Measurements from ENCODE around the gene PCGF5.
"Not testable (repeated sequence)": the region's sequence is repeated elsewhere in the genome, so short reads cannot be mapped to it uniquely, and the experiment has no call there.

PCGF5 gene

GRCh38 chr10:91229683-91230082 is 9.2 kb downstream of the PCGF5 start:
- H3K4me3 Mint-ChIP-seq, result no peak overlapping the region
- H3K4me1 Mint-ChIP-seq (ENCODE audit: low read depth), result peaks cover 42% of the 10 kb centered on the region
- peaks cover 9% of the 10 kb centered on the region for H3K36me3 Mint-ChIP-seq
- no peaks in the 10 kb centered on the region for H3K27me3 Mint-ChIP-seq
- no peak overlapping the region for H3K27ac Mint-ChIP-seq
- no peaks in the 10 kb centered on the region for H3K9me3 Mint-ChIP-seq (ENCODE audit: low read depth)

GRCh38 chr10:91238191-91238590 is 17.7 kb downstream of the PCGF5 start:
- Mint-ChIP-seq H3K4me1 (ENCODE audit: low read depth) (peaks cover 36% of the 10 kb centered on the region), H3K27me3 (no peaks in the 10 kb centered on the region), H3K27ac (peak overlapping the region; percentile 78), H3K36me3 (peaks cover 2% of the 10 kb centered on the region), H3K4me3 (no peak overlapping the region), H3K9me3 (ENCODE audit: low read depth) (no peaks in the 10 kb centered on the region)

GRCh38 chr10:91239789-91240188 is 19.3 kb downstream of the PCGF5 start:
- Mint-ChIP-seq H3K4me1 (ENCODE audit: low read depth) (peaks cover 34% of the 10 kb centered on the region), H3K4me3 (no peak overlapping the region), H3K9me3 (ENCODE audit: low read depth) (no peaks in the 10 kb centered on the region), H3K36me3 (peaks cover 2% of the 10 kb centered on the region), H3K27ac (no peak overlapping the region), H3K27me3 (no peaks in the 10 kb centered on the region)

GRCh38 chr10:91242940-91243339 is 22.5 kb downstream of the PCGF5 start:
- Mint-ChIP-seq H3K27me3 (no peaks in the 10 kb centered on the region), H3K4me3 (peak overlapping the region; percentile 24), H3K4me1 (ENCODE audit: low read depth) (peaks cover 25% of the 10 kb centered on the region), H3K27ac (peak overlapping the region; percentile 7), H3K36me3 (no peaks in the 10 kb centered on the region), H3K9me3 (ENCODE audit: low read depth) (no peaks in the 10 kb centered on the region)

GRCh38 chr10:91247360-91248111 is 27.1 kb downstream of the PCGF5 start:
- Mint-ChIP-seq H3K4me3 (no peak overlapping the region), H3K36me3 (no peaks in the 10 kb centered on the region), H3K27me3 (no peaks in the 10 kb centered on the region), H3K4me1 (ENCODE audit: low read depth) (peaks cover 22% of the 10 kb centered on the region), H3K9me3 (ENCODE audit: low read depth) (no peaks in the 10 kb centered on the region), H3K27ac (no peak overlapping the region)

GRCh38 chr10:91249700-91250099 is 29.2 kb downstream of the PCGF5 start:
- peaks cover 13% of the 10 kb centered on the region for H3K4me1 Mint-ChIP-seq (ENCODE audit: low read depth)
- no peak overlapping the region for H3K27ac Mint-ChIP-seq
- no peaks in the 10 kb centered on the region for H3K27me3 Mint-ChIP-seq
- peaks cover 14% of the 10 kb centered on the region for H3K36me3 Mint-ChIP-seq
- no peak overlapping the region for H3K4me3 Mint-ChIP-seq
- H3K9me3 Mint-ChIP-seq (ENCODE audit: low read depth), result no peaks in the 10 kb centered on the region

- H3K4me3 Mint-ChIP-seq, result no peak overlapping the region
- H3K27ac Mint-ChIP-seq, result peak overlapping the region; percentile 4
- H3K4me1 Mint-ChIP-seq (ENCODE audit: low read depth), result peaks cover 13% of the 10 kb centered on the region
- H3K27me3 Mint-ChIP-seq, result no peaks in the 10 kb centered on the region
- H3K9me3 Mint-ChIP-seq (ENCODE audit: low read depth), result no peaks in the 10 kb centered on the region
- H3K36me3 Mint-ChIP-seq, result peaks cover 19% of the 10 kb centered on the region
Measured at GRCh38 chr10:91250341-91250740, 29.9 kb downstream of the PCGF5 start.

GRCh38 chr10:91251430-91252056 is 31.1 kb downstream of the PCGF5 start:
- H3K27ac Mint-ChIP-seq, result no peak overlapping the region
- peaks cover 28% of the 10 kb centered on the region for H3K36me3 Mint-ChIP-seq

GRCh38 chr10:91253300-91253699 is 32.8 kb downstream of the PCGF5 start:
- peaks cover 31% of the 10 kb centered on the region for H3K36me3 Mint-ChIP-seq
- no peaks in the 10 kb centered on the region for H3K9me3 Mint-ChIP-seq (ENCODE audit: low read depth)
- H3K27ac Mint-ChIP-seq, result no peak overlapping the region

More at GRCh38 chr10:91251430-91252056, 31.1 kb downstream of the PCGF5 start:
- no peak overlapping the region for H3K4me3 Mint-ChIP-seq
- no peaks in the 10 kb centered on the region for H3K9me3 Mint-ChIP-seq (ENCODE audit: low read depth)
- H3K4me1 Mint-ChIP-seq (ENCODE audit: low read depth), result peaks cover 13% of the 10 kb centered on the region
- H3K27me3 Mint-ChIP-seq, result no peaks in the 10 kb centered on the region

GRCh38 chr10:91257310-91257709 is 36.8 kb downstream of the PCGF5 start:
- H3K4me1 Mint-ChIP-seq (ENCODE audit: low read depth), result no peaks in the 10 kb centered on the region
- no peak overlapping the region for H3K27ac Mint-ChIP-seq
- H3K9me3 Mint-ChIP-seq (ENCODE audit: low read depth), result no peaks in the 10 kb centered on the region
- no peak overlapping the region for H3K4me3 Mint-ChIP-seq
- H3K36me3 Mint-ChIP-seq, result peaks cover 40% of the 10 kb centered on the region
- no peaks in the 10 kb centered on the region for H3K27me3 Mint-ChIP-seq

More at GRCh38 chr10:91253300-91253699, 32.8 kb downstream of the PCGF5 start:
- H3K4me1 Mint-ChIP-seq (ENCODE audit: low read depth), result peaks cover 13% of the 10 kb centered on the region
- no peaks in the 10 kb centered on the region for H3K27me3 Mint-ChIP-seq
- no peak overlapping the region for H3K4me3 Mint-ChIP-seq

- H3K4me1 Mint-ChIP-seq (ENCODE audit: low read depth); H3K9me3 Mint-ChIP-seq (ENCODE audit: low read depth); H3K27ac Mint-ChIP-seq; H3K27me3 Mint-ChIP-seq; H3K4me3 Mint-ChIP-seq: not testable (repeated sequence)
- peaks cover 26% of the 10 kb centered on the region for H3K36me3 Mint-ChIP-seq
Measured at GRCh38 chr10:91260417-91260816, 40.0 kb downstream of the PCGF5 start.

GRCh38 chr10:91271886-91272285 is 51.4 kb downstream of the PCGF5 start:
- no peaks in the 10 kb centered on the region for H3K9me3 Mint-ChIP-seq (ENCODE audit: low read depth)
- H3K27me3 Mint-ChIP-seq, result no peaks in the 10 kb centered on the region
- no peak overlapping the region for H3K27ac Mint-ChIP-seq
- H3K4me3 Mint-ChIP-seq, result no peak overlapping the region
- H3K4me1 Mint-ChIP-seq (ENCODE audit: low read depth), result no peaks in the 10 kb centered on the region
- H3K36me3 Mint-ChIP-seq, result peaks cover 9% of the 10 kb centered on the region

- H3K36me3 Mint-ChIP-seq, result no peaks in the 10 kb centered on the region
- H3K4me1 Mint-ChIP-seq (ENCODE audit: low read depth), result no peaks in the 10 kb centered on the region
- H3K9me3 Mint-ChIP-seq (ENCODE audit: low read depth), result no peaks in the 10 kb centered on the region
- no peak overlapping the region for H3K27ac Mint-ChIP-seq
- H3K27me3 Mint-ChIP-seq, result no peaks in the 10 kb centered on the region
- no peak overlapping the region for H3K4me3 Mint-ChIP-seq
Measured at GRCh38 chr10:91284486-91285090, 64.1 kb downstream of the PCGF5 start.

GRCh38 chr10:91286572-91286971 is 66.1 kb downstream of the PCGF5 start:
- Mint-ChIP-seq H3K9me3 (ENCODE audit: low read depth) (no peaks in the 10 kb centered on the region), H3K4me1 (ENCODE audit: low read depth) (no peaks in the 10 kb centered on the region), H3K27me3 (no peaks in the 10 kb centered on the region), H3K27ac (no peak overlapping the region), H3K4me3 (no peak overlapping the region), H3K36me3 (no peaks in the 10 kb centered on the region)

- no peaks in the 10 kb centered on the region for H3K27me3 Mint-ChIP-seq
- H3K4me1 Mint-ChIP-seq (ENCODE audit: low read depth), result no peaks in the 10 kb centered on the region
- no peaks in the 10 kb centered on the region for H3K36me3 Mint-ChIP-seq
- H3K4me3 Mint-ChIP-seq, result no peak overlapping the region
- no peak overlapping the region for H3K27ac Mint-ChIP-seq
- no peaks in the 10 kb centered on the region for H3K9me3 Mint-ChIP-seq (ENCODE audit: low read depth)
Measured at GRCh38 chr10:91287276-91287675, 66.8 kb downstream of the PCGF5 start.

All from activated naive CD8-positive, alpha-beta T cell (primary cell).